NCI-H1930 (cell line): Measurements from ENCODE around the gene IP6K1.
"Not testable (repeated sequence)": the region's sequence is repeated elsewhere in the genome, so short reads cannot be mapped to it uniquely, and the experiment has no call there.

Source experiments
- DNase-seq, 2 experiments: peaks; one replicate each; lab custom pipeline; 2025; lab: John Stamatoyannopoulos, UW

IP6K1 gene

GRCh38 chr3:49712166-49712565 lies 74.2 kb downstream of the IP6K1 start:
- DNase-seq = no peak

- DNase-seq = no peak
Observed at GRCh38 chr3:49711489-49711888, 74.9 kb downstream of the IP6K1 start.

- no peak for DNase-seq
Observed at GRCh38 chr3:49709852-49710251, 76.5 kb downstream of the IP6K1 start.

- no peak for DNase-seq
Observed at GRCh38 chr3:49707113-49707480, 79.2 kb downstream of the IP6K1 start.

GRCh38 chr3:49706456-49707112 lies 79.8 kb downstream of the IP6K1 start:
- DNase-seq = no peak

- DNase-seq = no peak
Observed at GRCh38 chr3:49705390-49705960, 80.9 kb downstream of the IP6K1 start.

- DNase-seq = no peak
Observed at GRCh38 chr3:49704629-49705028, 81.7 kb downstream of the IP6K1 start.

- no peak for DNase-seq
Observed at GRCh38 chr3:49703956-49704355, 82.4 kb downstream of the IP6K1 start.

GRCh38 chr3:49703443-49703927 lies 82.9 kb downstream of the IP6K1 start:
- peak; percentile 4 to 24 for DNase-seq

- no peak for DNase-seq
Observed at GRCh38 chr3:49702672-49703071, 83.7 kb downstream of the IP6K1 start.

- DNase-seq = no peak
Observed at GRCh38 chr3:49701388-49702077, 84.8 kb downstream of the IP6K1 start.

GRCh38 chr3:49700453-49701128 lies 85.8 kb downstream of the IP6K1 start:
- no peak for DNase-seq

GRCh38 chr3:49700014-49700413 lies 86.3 kb downstream of the IP6K1 start:
- no peak for DNase-seq

- no peak for DNase-seq
Observed at GRCh38 chr3:49699281-49699979, 86.9 kb downstream of the IP6K1 start.

- not testable (repeated sequence) for DNase-seq
Observed at GRCh38 chr3:49695350-49696015, 90.9 kb downstream of the IP6K1 start.

GRCh38 chr3:49694409-49695070 lies 91.8 kb downstream of the IP6K1 start:
- not testable (repeated sequence) for DNase-seq

GRCh38 chr3:49691481-49691880 lies 94.9 kb downstream of the IP6K1 start:
- not testable (repeated sequence) for DNase-seq

GRCh38 chr3:49690856-49691255 lies 95.5 kb downstream of the IP6K1 start:
- DNase-seq = not testable (repeated sequence)

GRCh38 chr3:49689908-49690624 lies 96.3 kb downstream of the IP6K1 start:
- not testable (repeated sequence) for DNase-seq
